ENCODE results near the gene NTRK2.

DNA sequence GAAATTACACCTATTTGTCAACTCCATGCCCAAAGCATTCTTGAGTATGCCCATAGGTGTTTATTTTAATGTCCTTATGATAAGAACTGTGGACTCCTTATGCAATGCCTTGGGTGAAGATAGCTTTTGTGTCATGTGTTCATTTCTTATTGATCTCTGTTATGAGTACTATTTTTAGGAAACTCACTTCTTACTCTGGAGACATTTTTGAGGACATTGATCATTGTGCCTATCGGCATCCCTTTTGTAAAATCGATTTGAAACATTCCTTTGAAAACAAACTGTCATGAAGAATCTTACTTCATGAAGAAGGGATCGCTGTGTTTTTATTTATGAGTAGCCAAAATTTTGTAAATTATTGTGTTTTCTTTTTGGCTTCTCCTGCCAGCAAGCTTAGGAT lies 257.3 kb downstream of the NTRK2 start:
- TF ChIP-seq POLR2A (IDR thresholded peaks at IDR 0.05; ENCODE audit: borderline replicate concordance, extremely low read depth, insufficient read depth, insufficient read length), result no peak
- TF ChIP-seq, protein P1, sequence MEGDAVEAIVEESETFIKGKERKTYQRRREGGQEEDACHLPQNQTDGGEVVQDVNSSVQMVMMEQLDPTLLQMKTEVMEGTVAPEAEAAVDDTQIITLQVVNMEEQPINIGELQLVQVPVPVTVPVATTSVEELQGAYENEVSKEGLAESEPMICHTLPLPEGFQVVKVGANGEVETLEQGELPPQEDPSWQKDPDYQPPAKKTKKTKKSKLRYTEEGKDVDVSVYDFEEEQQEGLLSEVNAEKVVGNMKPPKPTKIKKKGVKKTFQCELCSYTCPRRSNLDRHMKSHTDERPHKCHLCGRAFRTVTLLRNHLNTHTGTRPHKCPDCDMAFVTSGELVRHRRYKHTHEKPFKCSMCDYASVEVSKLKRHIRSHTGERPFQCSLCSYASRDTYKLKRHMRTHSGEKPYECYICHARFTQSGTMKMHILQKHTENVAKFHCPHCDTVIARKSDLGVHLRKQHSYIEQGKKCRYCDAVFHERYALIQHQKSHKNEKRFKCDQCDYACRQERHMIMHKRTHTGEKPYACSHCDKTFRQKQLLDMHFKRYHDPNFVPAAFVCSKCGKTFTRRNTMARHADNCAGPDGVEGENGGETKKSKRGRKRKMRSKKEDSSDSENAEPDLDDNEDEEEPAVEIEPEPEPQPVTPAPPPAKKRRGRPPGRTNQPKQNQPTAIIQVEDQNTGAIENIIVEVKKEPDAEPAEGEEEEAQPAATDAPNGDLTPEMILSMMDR (IDR thresholded peaks at IDR 0.05 in 2 of 3, conservative IDR thresholded peaks at IDR 0.05 in 1 of 3; ENCODE audit: borderline replicate concordance in 1 of 3, insufficient read depth in 1 of 3, low read depth in 2 of 3, low read length in 2 of 3), result no peak
- TF ChIP-seq POLR2AphosphoS5 (IDR thresholded peaks at IDR 0.05; ENCODE audit: low read depth, low read length), result no peak
- TF ChIP-seq EZH2phosphoT487 (IDR thresholded peaks at IDR 0.05; ENCODE audit: borderline replicate concordance), result no peak
- TF ChIP-seq SP1 (IDR thresholded peaks at IDR 0.05; ENCODE audit: low read depth), result no peak
- TF ChIP-seq JUND (IDR thresholded peaks at IDR 0.05), result no peak
- no peak for TF ChIP-seq TCF7L2 (IDR thresholded peaks at IDR 0.05; ENCODE audit: borderline replicate concordance, extremely low read depth, insufficient read depth, insufficient read length)
- TF ChIP-seq EZH2 (IDR thresholded peaks at IDR 0.05), result no peak
- TF ChIP-seq ZFX (IDR thresholded peaks at IDR 0.05), result no peak
- TF ChIP-seq RAD21 (IDR thresholded peaks at IDR 0.05; ENCODE audit: low read depth), result no peak

Measured in HCT116 (cell line).